Muscle layer of duodenum (tissue), 2 donors: Measurements from ENCODE around the gene FGFR3.

ENCODE experiments used
- H3K27ac ChIP-seq: one replicate; pipeline ENCODE4 v1.7.0; 2013; ENCODE audit warnings: mild to moderate bottlenecking, low read length
- H3K27me3 ChIP-seq: one replicate; pipeline ENCODE4 v1.7.0; 2013; ENCODE audit warnings: low read depth, mild to moderate bottlenecking, control low read depth, low read length
- H3K36me3 ChIP-seq, 2 donors: one replicate each; pipeline ENCODE4 v1.7.0; 2013; ENCODE audit warnings: low read length in 2 of 2, control low read depth in 1 of 2, mild to moderate bottlenecking in 1 of 2; ENCODE audit not compliant: insufficient read depth in 2 of 2, control insufficient read depth in 1 of 2
- H3K4me1 ChIP-seq, 2 donors: one replicate each; pipeline ENCODE4 v1.7.0; 2013; ENCODE audit warnings: low read length in 2 of 2, mild to moderate bottlenecking in 2 of 2, control low read depth in 1 of 2, moderate library complexity in 1 of 2; ENCODE audit not compliant: insufficient read depth in 2 of 2, control insufficient read depth in 1 of 2
- H3K4me3 ChIP-seq, 2 donors: one replicate each; pipeline ENCODE4 v1.7.0; 2013; ENCODE audit warnings: low read length in 2 of 2, low read depth in 1 of 2, mild to moderate bottlenecking in 1 of 2
- H3K9me3 ChIP-seq, 2 donors: one replicate each; pipeline ENCODE4 v1.7.0; 2013; ENCODE audit warnings: low read length in 2 of 2, control low read depth in 1 of 2, mild to moderate bottlenecking in 1 of 2; ENCODE audit not compliant: control insufficient read depth in 1 of 2
- donor health status: healthy.

The FGFR3 gene

GRCh38 chr4:1808396-1808795 is 15.3 kb downstream of the FGFR3 start:
- Histone ChIP-seq H3K27me3 (no peaks in the 10 kb centered on the region), H3K9me3 (no peaks in the 10 kb centered on the region), H3K36me3 (peaks cover 0 to 7% of the 10 kb centered on the region in 2 donors), H3K4me3 (no peak overlapping the region), H3K4me1 (no peaks in the 10 kb centered on the region), H3K27ac (no peak overlapping the region)

- H3K4me1 ChIP-seq, result no peaks in the 10 kb centered on the region
- H3K27ac ChIP-seq, result no peak overlapping the region
- no peak overlapping the region for H3K4me3 ChIP-seq
- H3K27me3 ChIP-seq, result no peaks in the 10 kb centered on the region
- H3K36me3 ChIP-seq, result peaks cover 0 to 15% of the 10 kb centered on the region in 2 donors
- H3K9me3 ChIP-seq, result no peaks in the 10 kb centered on the region
Measured at GRCh38 chr4:1808851-1809753, 16.0 kb downstream of the FGFR3 start.

GRCh38 chr4:1809754-1810502 is 16.8 kb downstream of the FGFR3 start:
- Histone ChIP-seq H3K36me3 (peaks cover 0 to 23% of the 10 kb centered on the region in 2 donors), H3K4me1 (no peaks in the 10 kb centered on the region), H3K27me3 (no peaks in the 10 kb centered on the region), H3K27ac (no peak overlapping the region), H3K9me3 (no peaks in the 10 kb centered on the region), H3K4me3 (no peak overlapping the region)

GRCh38 chr4:1810765-1811164 is 17.7 kb downstream of the FGFR3 start:
- no peaks in the 10 kb centered on the region for H3K27me3 ChIP-seq
- no peak overlapping the region for H3K27ac ChIP-seq
- H3K36me3 ChIP-seq, result peaks cover 0 to 31% of the 10 kb centered on the region in 2 donors
- H3K9me3 ChIP-seq, result no peaks in the 10 kb centered on the region
- no peaks in the 10 kb centered on the region for H3K4me1 ChIP-seq
- H3K4me3 ChIP-seq, result no peak overlapping the region

GRCh38 chr4:1812720-1813119 is 19.6 kb downstream of the FGFR3 start:
- Histone ChIP-seq H3K4me1 (no peaks in the 10 kb centered on the region), H3K27ac (no peak overlapping the region), H3K27me3 (no peaks in the 10 kb centered on the region), H3K9me3 (no peaks in the 10 kb centered on the region), H3K36me3 (peaks cover 0 to 45% of the 10 kb centered on the region in 2 donors), H3K4me3 (no peak overlapping the region)

- H3K4me3 ChIP-seq, result no peak overlapping the region
Measured at GRCh38 chr4:1813231-1813630, 20.1 kb downstream of the FGFR3 start.

GRCh38 chr4:1813915-1814314 is 20.8 kb downstream of the FGFR3 start:
- no peak overlapping the region for H3K4me3 ChIP-seq
- no peaks in the 10 kb centered on the region for H3K27me3 ChIP-seq
- H3K36me3 ChIP-seq, result peaks cover 0 to 57% of the 10 kb centered on the region in 2 donors
- H3K4me1 ChIP-seq, result no peaks in the 10 kb centered on the region
- H3K9me3 ChIP-seq, result no peaks in the 10 kb centered on the region
- H3K27ac ChIP-seq, result no peak overlapping the region

More at GRCh38 chr4:1813231-1813630, 20.1 kb downstream of the FGFR3 start:
- Histone ChIP-seq H3K27me3 (no peaks in the 10 kb centered on the region), H3K27ac (no peak overlapping the region), H3K4me1 (no peaks in the 10 kb centered on the region), H3K9me3 (no peaks in the 10 kb centered on the region), H3K36me3 (peaks cover 0 to 50% of the 10 kb centered on the region in 2 donors)

GRCh38 chr4:1814453-1814852 is 21.4 kb downstream of the FGFR3 start:
- Histone ChIP-seq H3K36me3 (peaks cover 0 to 62% of the 10 kb centered on the region in 2 donors), H3K4me3 (no peak overlapping the region), H3K4me1 (no peaks in the 10 kb centered on the region), H3K27me3 (no peaks in the 10 kb centered on the region), H3K27ac (no peak overlapping the region), H3K9me3 (no peaks in the 10 kb centered on the region)

GRCh38 chr4:1815096-1815996 is 22.3 kb downstream of the FGFR3 start:
- H3K36me3 ChIP-seq, result peaks cover 3 to 71% of the 10 kb centered on the region in 2 donors
- no peak overlapping the region for H3K27ac ChIP-seq
- no peaks in the 10 kb centered on the region for H3K27me3 ChIP-seq
- no peaks in the 10 kb centered on the region for H3K9me3 ChIP-seq
- H3K4me3 ChIP-seq, result no peak overlapping the region
- no peaks in the 10 kb centered on the region for H3K4me1 ChIP-seq

GRCh38 chr4:1815997-1816860 is 23.1 kb downstream of the FGFR3 start:
- no peaks in the 10 kb centered on the region for H3K9me3 ChIP-seq
- no peak overlapping the region for H3K27ac ChIP-seq
- H3K36me3 ChIP-seq, result peaks cover 5 to 75% of the 10 kb centered on the region in 2 donors
- no peaks in the 10 kb centered on the region for H3K4me1 ChIP-seq
- H3K4me3 ChIP-seq, result no peak overlapping the region
- H3K27me3 ChIP-seq, result no peaks in the 10 kb centered on the region
